Liver (tissue), 9 donors: ENCODE data around the gene TSPAN13. TPM values are rescaled to one million over a fixed set of nuclear protein-coding genes. Genes with fewer than 3 reads are reported as not detected.

Experiments used
- DNase-seq: peaks from one replicate; pipeline ENCODE4 v3.0.0-alpha.2; 2017; ENCODE audit warnings: low spot score
- H3K27ac ChIP-seq, 2 donors: one replicate each; pipeline ENCODE4 v1.7.0; 2013; ENCODE audit warnings: inconsistent platforms in 2 of 2, low read length in 2 of 2, control low read depth in 1 of 2, low read depth in 1 of 2, mild to moderate bottlenecking in 1 of 2
- H3K27me3 ChIP-seq, 4 donors: one replicate each; pipeline versions ENCODE4 v1.6.1 to v1.7.0; 2013; ENCODE audit warnings: low read length in 3 of 4, inconsistent platforms in 1 of 4, mild to moderate bottlenecking in 1 of 4, moderate library complexity in 1 of 4; ENCODE audit not compliant: control insufficient read depth in 4 of 4, insufficient read depth in 4 of 4
- H3K36me3 ChIP-seq, 4 donors: one replicate each; pipeline versions ENCODE4 v1.6.1 to v1.7.0; 2013; ENCODE audit warnings: low read length in 3 of 4, mild to moderate bottlenecking in 3 of 4, low read depth in 1 of 4, moderate library complexity in 1 of 4; ENCODE audit not compliant: control insufficient read depth in 4 of 4, insufficient read depth in 3 of 4
- H3K4me1 ChIP-seq, 4 donors: one replicate each; pipeline versions ENCODE4 v1.6.1 to v1.7.0; 2013; ENCODE audit warnings: low read length in 3 of 4, mild to moderate bottlenecking in 3 of 4, moderate library complexity in 1 of 4; ENCODE audit not compliant: control insufficient read depth in 4 of 4, insufficient read depth in 4 of 4
- H3K4me3 ChIP-seq, 3 donors: one replicate each; pipeline versions ENCODE4 v1.6.1 to v1.7.0; 2013; ENCODE audit warnings: low read length in 3 of 3, control low read depth in 1 of 3, low read depth in 1 of 3, mild to moderate bottlenecking in 1 of 3
- H3K9ac ChIP-seq, 2 donors: one replicate each; pipeline ENCODE4 v1.7.0; 2013; ENCODE audit warnings: low read length in 2 of 2, mild to moderate bottlenecking in 2 of 2, moderate library complexity in 2 of 2, control low read depth in 1 of 2, low read depth in 1 of 2
- H3K9me3 ChIP-seq, 4 donors: one replicate each; pipeline versions ENCODE4 v1.6.1 to v1.7.0; 2013; ENCODE audit warnings: low read length in 3 of 4; ENCODE audit not compliant: control insufficient read depth in 4 of 4
- ATF3 ChIP-seq: IDR thresholded peaks from 2 replicates; pipeline ENCODE4 v1.6.1; 2016; ENCODE audit warnings: antibody characterized with exemption
- CTCF ChIP-seq: fragments of 150-350 bp; IDR thresholded peaks from 2 replicates; pipeline ENCODE4 v1.5.1; 2017; ENCODE audit warnings: improper control_type of control experiment, low read depth, low read length; ENCODE audit not compliant: missing input control
- EGR1 ChIP-seq, 2 donors: IDR thresholded peaks; 2 replicates each; pipeline ENCODE4 v1.6.1; 2016 to 2018; ENCODE audit warnings: antibody characterized with exemption in 2 of 2, low read depth in 2 of 2
- FOXA1 ChIP-seq: IDR thresholded peaks from 2 replicates; pipeline ENCODE4 v1.6.1; 2016; ENCODE audit warnings: antibody characterized with exemption
- FOXA2 ChIP-seq: IDR thresholded peaks from 2 replicates; pipeline ENCODE4 v1.6.1; 2016; ENCODE audit warnings: antibody characterized with exemption
- GABPA ChIP-seq, 2 donors: IDR thresholded peaks in 1 of 2; conservative IDR thresholded peaks in 1 of 2; 2 replicates each; pipeline ENCODE4 v1.6.1; 2016; ENCODE audit warnings: antibody characterized with exemption in 2 of 2, mild to moderate bottlenecking in 1 of 2, moderate library complexity in 1 of 2
- HNF4A ChIP-seq, 2 donors: conservative IDR thresholded peaks; 2 replicates each; pipeline ENCODE4 v1.6.1; 2016; ENCODE audit warnings: antibody characterized with exemption in 2 of 2, mild to moderate bottlenecking in 2 of 2
- HNF4G ChIP-seq: IDR thresholded peaks from 2 replicates; pipeline ENCODE4 v1.6.1; 2016; ENCODE audit warnings: antibody characterized with exemption
- JUND ChIP-seq, 2 donors: IDR thresholded peaks; 2 replicates each; pipeline ENCODE4 v1.6.1; 2016; ENCODE audit warnings: antibody characterized with exemption in 2 of 2
- MAX ChIP-seq: IDR thresholded peaks from 2 replicates; pipeline ENCODE4 v1.6.1; 2016; ENCODE audit warnings: antibody characterized with exemption
- NR2F2 ChIP-seq: IDR thresholded peaks from 2 replicates; pipeline ENCODE4 v1.6.1; 2016; ENCODE audit warnings: antibody characterized with exemption
- RAD21 ChIP-seq, 2 donors: IDR thresholded peaks; 2 replicates each; pipeline ENCODE4 v1.6.1; 2016; ENCODE audit warnings: antibody characterized with exemption in 2 of 2, mild to moderate bottlenecking in 2 of 2
- REST ChIP-seq: IDR thresholded peaks from 2 replicates; pipeline ENCODE4 v1.6.1; 2016; ENCODE audit warnings: antibody characterized with exemption, mild to moderate bottlenecking
- RXRA ChIP-seq, 2 donors: IDR thresholded peaks; 2 replicates each; pipeline ENCODE4 v1.6.1; 2017 to 2018; ENCODE audit warnings: antibody characterized with exemption in 2 of 2, mild to moderate bottlenecking in 1 of 2
- SP1 ChIP-seq: IDR thresholded peaks from 2 replicates; pipeline ENCODE4 v1.6.1; 2018; ENCODE audit warnings: antibody characterized with exemption, mild to moderate bottlenecking
- TAF1 ChIP-seq: conservative IDR thresholded peaks from 2 replicates; pipeline ENCODE4 v1.6.1; 2016; ENCODE audit warnings: antibody characterized with exemption, mild to moderate bottlenecking
- YY1 ChIP-seq: IDR thresholded peaks from 2 replicates; pipeline ENCODE4 v1.6.1; 2016; ENCODE audit warnings: antibody characterized with exemption, mild to moderate bottlenecking
- ZBTB33 ChIP-seq: IDR thresholded peaks from 2 replicates; pipeline ENCODE4 v1.6.1; 2016; ENCODE audit warnings: antibody characterized with exemption
- WGBS: extraction: QIAGEN DNeasy Blood & Tissue Kit; methylation state at CpG from one replicate; pipeline ENCODE4 v1.1.7; 2013; 5-methylcytosine and 5-hydroxymethylcytosine counted together
- polyA plus RNA-seq, 2 donors: library from polyadenylated mRNA; stranded (reverse) in 1 of 2; unstranded in 1 of 2; fragments of 200-250 nt in 1 of 2; fragments of >200 nt in 1 of 2; fragmentation: Nextera tagmentation in 1 of 2; extraction: Ambion mirVana in 1 of 2; gene quantifications; one replicate each; pipeline versions ENCODE4 v1.2.1 to v1.2.3, GENCODE V29; 2013 to 2015
- total RNA-seq, 2 donors: library from RNA; depleted of rRNA; stranded (reverse); fragments of >200 nt; gene quantifications; one replicate each; pipeline ENCODE4 v1.2.3, GENCODE V29; 2014
- donor health status: healthy.
- donor health status: healthy.
- donor health status: healthy.
- donor health status: healthy.
- donor health status: healthy.

Gene TSPAN13
- total and polyA plus RNA-seq, 4 donors: 8.9 to 24.4 (median 15.8) TPM

GRCh38 chr7:16822029-16822428 lies 68.5 kb downstream of the TSPAN13 start:
- Histone ChIP-seq H3K36me3 (no peaks in the 10 kb centered on the region), H3K9ac (no peak overlapping the region), H3K9me3 (no peaks in the 10 kb centered on the region), H3K4me1 (no peaks in the 10 kb centered on the region), H3K27ac (no peak overlapping the region), H3K27me3 (peaks cover 0 to 2% (median 0%) of the 10 kb centered on the region in 4 donors), H3K4me3 (no peak overlapping the region)
- no peak for TF ChIP-seq RAD21 (IDR thresholded peaks at IDR 0.05)
- TF ChIP-seq RXRA (IDR thresholded peaks at IDR 0.05): peak in 1 of 2 donors; percentile 28
- no peak for DNase-seq
- WGBS: 28% methylated on average over 3 of the region's 3 CpGs

- H3K4me3 ChIP-seq: no peak overlapping the region
- TF ChIP-seq REST (no peak), RXRA (IDR thresholded peaks at IDR 0.05) (no peak), FOXA1 (no peak), ATF3 (no peak), TAF1 (no peak), CTCF (no peak), NR2F2 (no peak), RAD21 (IDR thresholded peaks at IDR 0.05) (no peak), GABPA (IDR thresholded peaks at IDR 0.05 in 1 of 2, conservative IDR thresholded peaks at IDR 0.05 in 1 of 2) (no peak), YY1 (no peak), HNF4A (conservative IDR thresholded peaks at IDR 0.05) (no peak), FOXA2 (no peak), HNF4G (no peak), MAX (no peak), JUND (IDR thresholded peaks at IDR 0.05) (no peak), EGR1 (IDR thresholded peaks at IDR 0.05; ENCODE audit: low read depth in 2 of 2) (no peak), ZBTB33 (no peak), SP1 (no peak)
- DNase-seq: no peak
- peaks cover 0 to 3% (median 0%) of the 10 kb centered on the region in 4 donors for H3K9me3 ChIP-seq
- H3K27ac ChIP-seq: no peak overlapping the region
- H3K4me1 ChIP-seq: no peaks in the 10 kb centered on the region
- H3K36me3 ChIP-seq: no peaks in the 10 kb centered on the region
- H3K9ac ChIP-seq: no peak overlapping the region
- H3K27me3 ChIP-seq: peaks cover 0 to 2% (median 0%) of the 10 kb centered on the region in 4 donors
These were observed 72.5 kb downstream of the TSPAN13 start for GRCh38 chr7:16826060-16826459.
